Erythroblast (primary cell): ENCODE data around the gene UPF1.

ENCODE experiments used
- GATA1 ChIP-seq: IDR thresholded peaks from 2 replicates; pipeline ENCODE4 v1.6.1; 2011; ENCODE audit warnings: low read depth, mild to moderate bottlenecking, control low read depth, low read length, moderate library complexity
- POLR2A ChIP-seq: IDR thresholded peaks from 2 replicates; pipeline ENCODE4 v1.6.1; 2011; ENCODE audit warnings: mild to moderate bottlenecking, low read length

DNA sequence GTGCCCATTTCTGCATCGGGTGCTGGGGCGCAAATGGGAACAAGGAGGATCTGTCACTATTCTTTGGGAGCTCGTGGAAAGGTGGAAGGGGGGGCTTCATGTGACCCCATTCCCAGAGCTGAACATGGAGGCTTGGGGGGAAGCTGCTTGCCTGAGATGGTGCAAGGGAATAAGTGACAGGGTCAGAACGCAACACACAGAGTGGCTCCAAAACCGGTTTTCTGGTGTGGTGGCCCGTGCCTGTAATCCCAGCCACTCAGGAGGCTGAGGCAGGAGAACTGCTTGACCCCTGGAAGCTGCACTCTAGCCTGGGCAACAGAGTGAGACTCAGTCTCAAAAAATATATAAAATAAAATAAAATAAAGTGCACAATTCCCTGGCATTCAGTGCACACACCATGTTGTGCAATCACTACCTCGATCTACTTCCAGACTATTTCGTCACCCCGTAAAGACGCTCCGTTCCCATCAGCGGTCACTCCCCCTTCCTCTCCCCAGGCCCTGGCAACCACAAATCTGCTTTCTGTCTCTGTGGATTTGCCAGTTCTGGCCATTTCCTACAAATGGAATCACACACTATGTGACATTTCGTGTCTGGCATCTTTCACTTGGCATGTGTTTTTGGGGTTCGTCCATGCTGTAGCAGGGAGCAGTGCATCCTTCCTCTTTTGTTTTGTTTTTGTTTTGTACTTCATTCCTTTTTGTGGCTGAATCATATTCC, 22.4 kb upstream of the UPF1 start:
- TF ChIP-seq POLR2A (no peak), GATA1 (no peak)
